ENCODE data around the gene PABPN1. TPM values are rescaled to one million over a fixed set of nuclear protein-coding genes. Genes with fewer than 3 reads are reported as not detected.

The PABPN1 gene, protein sequence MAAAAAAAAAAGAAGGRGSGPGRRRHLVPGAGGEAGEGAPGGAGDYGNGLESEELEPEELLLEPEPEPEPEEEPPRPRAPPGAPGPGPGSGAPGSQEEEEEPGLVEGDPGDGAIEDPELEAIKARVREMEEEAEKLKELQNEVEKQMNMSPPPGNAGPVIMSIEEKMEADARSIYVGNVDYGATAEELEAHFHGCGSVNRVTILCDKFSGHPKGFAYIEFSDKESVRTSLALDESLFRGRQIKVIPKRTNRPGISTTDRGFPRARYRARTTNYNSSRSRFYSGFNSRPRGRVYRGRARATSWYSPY
- 59.7 and 77.2 TPM in 2 replicates for total RNA-seq

DNA sequence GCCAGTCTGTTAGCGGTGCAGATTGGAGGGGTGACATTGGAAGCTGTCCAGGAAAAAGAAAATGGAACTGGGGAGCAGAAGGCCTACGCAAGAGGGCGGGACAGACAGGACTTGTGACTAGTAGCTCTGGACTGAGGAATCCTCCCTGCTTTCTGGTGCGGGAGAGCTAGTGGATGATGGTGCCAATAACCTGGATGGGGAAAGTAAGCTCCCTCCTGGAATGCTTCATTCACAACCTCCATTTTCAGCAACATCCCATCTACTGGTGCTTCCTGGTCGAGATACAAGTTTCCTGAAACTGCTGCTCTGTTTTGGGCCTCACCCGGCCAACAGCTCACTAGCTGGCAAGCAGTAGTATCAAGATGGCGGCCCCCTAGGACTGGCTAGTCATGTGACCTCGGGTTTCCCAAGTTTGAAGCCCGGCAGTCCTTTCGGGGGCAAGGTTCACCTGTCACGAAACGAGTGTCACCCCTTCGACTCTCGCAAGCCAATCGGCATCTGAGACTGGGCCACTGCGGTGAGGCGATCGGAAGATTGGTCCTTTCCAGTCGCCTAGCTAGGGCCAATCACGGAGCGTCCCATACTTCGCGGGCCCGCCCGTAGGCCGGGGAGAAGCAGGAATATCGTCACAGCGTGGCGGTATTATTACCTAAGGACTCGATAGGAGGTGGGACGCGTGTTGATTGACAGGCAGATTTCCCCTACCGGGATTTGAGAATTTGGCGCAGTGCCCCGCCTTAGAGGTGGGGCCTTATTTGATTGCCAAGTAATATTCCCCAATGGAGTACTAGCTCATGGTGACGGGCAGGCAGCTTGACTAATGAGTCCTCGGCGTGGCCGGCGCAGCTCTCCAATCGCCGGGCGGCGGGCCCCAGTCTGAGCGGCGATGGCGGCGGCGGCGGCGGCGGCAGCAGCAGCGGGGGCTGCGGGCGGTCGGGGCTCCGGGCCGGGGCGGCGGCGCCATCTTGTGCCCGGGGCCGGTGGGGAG, at the start of gene PABPN1:
Gene PABPN1, plus strand, starts transcription at position 874 of the 988 bp plus-strand sequence. Its CDS starts 13 bp downstream, at position 887.

DNA sequence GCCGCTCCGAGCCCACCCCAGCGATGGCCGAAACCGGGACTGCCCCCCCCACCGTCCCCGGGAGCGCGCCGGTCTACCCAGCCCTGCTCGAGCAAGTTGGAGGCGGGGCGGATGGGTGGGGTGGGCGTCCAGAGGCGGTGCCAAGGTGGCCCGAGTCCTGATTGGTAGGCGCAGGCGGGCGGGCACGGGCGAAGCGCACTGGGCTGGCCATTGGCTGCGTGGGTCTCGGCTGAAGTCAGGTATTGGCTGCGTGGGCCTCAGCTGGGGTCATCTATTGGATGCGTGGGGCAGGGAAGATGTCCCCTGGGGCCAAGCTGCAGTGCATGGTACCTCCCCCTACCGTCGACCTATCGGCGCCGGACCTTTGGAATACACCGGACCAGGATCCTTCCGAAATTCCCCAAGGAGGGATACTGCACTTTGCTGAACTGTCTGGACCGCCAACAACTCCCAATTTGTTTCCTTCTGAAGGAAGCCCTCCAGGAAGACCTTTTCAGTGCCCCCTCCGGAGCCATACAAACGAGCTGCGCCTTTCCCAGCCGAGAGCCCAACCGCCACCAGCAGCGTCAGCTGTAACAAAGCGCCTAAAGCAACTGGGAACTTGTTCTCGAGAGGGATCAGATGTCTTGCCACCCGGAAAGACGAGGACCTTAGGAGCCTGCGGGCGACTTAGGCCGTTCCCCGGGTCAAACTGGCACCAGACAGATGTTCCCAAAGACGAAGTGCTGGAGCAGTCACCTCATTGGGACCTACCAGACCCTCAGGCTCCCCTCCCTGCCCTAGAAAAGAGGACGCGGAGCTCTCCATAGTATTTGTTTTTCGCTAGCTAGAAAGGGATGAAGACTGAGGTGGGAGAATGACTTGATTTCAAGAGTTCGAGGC, 35.0 kb upstream of the PABPN1 start, which contains the start of gene HOMEZ:
Gene HOMEZ, minus strand, starts transcription at position 113 of the 882 bp plus-strand sequence. CDS start 180 bp downstream, outside the sequence.

DNA sequence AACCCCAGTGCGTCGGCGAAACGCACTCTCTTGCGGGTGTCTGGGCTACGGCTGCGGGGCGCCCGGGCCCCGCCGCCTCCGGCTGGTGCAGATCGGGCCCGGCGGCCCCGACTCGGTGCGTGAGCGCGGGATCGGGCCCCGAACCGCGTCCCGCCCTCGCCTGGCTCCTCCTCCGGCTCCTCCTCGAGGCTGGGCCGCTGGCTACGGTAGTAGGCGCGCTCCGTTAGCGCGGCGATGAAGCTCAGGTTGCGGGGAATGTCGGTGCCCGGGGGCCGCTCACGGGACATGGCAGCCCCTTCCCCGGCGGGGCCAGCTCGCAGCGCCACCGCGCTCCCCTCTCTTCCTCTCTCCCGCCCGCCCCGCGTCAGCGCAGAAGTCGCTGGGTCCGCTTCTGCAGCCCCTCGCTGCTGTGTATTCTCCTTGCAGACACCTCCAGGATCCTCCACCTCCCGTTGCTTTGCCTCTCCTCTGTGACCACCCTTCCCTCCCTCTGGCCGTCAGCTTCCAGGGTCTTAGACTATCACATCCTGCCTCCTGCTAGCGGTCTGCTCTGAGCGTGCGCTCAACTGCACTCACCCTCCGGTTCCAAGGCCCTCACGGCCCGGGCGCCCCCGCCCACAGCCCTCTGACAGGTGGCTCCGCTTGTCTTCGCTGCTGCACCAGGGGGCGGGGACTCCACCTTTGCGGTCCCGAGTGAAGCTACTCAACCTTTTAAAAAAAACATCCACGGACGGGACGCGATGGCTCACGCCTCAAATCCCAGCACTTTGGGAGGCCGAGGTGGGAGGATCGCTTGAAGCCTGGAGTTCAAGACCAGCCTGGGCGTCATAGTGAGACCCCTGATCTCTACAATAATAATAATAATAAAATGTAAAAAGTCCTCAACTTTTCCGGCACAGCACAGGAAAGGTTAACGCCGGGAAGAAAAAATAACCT, 18.7 kb upstream of the PABPN1 start, which contains the start of gene PPP1R3E:
Gene PPP1R3E, minus strand, starts transcription at position 570 of the 936 bp plus-strand sequence. Its CDS starts 283 bp downstream, at position 287.

DNA sequence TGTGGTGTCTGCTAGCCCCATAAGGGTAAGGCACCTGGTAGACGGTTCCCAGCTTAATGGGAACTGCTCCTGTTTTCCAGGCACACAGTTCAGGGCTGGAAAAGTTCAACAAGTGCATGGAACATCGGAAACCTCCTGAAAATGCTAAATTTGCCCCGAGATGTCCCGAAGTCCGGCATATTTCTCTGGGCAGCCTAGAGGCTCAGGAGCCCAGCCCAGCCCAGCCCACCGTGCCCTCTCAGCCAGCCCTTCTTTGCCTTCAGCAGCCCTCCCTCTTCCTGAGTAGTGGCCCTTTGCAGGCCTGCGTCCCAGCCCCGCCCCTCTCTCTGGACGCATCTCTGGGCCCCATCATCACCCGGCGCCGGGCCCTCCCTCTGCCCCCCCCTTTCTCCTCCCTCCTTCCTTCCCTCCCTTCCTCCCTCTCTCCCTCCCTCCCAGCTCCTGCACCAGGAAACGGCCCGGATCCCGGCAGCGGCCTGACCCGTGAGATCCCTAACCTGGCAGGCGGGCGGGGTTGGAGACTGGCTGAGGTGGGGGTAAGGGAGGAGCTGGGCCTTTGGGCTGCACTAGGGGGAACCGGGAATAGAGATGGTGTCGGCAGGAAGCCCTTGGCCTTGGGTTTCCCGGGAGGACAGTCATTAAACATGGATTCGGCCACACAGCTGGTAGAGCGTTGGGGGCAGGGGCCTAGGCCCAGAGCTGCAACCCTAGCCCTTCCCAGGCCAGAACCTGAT, 14.7 kb upstream of the PABPN1 start, which contains the start of gene BCL2L2:
Gene BCL2L2, plus strand, starts transcription at position 422 of the 734 bp plus-strand sequence. CDS start 935 bp downstream, outside the sequence.

DNA sequence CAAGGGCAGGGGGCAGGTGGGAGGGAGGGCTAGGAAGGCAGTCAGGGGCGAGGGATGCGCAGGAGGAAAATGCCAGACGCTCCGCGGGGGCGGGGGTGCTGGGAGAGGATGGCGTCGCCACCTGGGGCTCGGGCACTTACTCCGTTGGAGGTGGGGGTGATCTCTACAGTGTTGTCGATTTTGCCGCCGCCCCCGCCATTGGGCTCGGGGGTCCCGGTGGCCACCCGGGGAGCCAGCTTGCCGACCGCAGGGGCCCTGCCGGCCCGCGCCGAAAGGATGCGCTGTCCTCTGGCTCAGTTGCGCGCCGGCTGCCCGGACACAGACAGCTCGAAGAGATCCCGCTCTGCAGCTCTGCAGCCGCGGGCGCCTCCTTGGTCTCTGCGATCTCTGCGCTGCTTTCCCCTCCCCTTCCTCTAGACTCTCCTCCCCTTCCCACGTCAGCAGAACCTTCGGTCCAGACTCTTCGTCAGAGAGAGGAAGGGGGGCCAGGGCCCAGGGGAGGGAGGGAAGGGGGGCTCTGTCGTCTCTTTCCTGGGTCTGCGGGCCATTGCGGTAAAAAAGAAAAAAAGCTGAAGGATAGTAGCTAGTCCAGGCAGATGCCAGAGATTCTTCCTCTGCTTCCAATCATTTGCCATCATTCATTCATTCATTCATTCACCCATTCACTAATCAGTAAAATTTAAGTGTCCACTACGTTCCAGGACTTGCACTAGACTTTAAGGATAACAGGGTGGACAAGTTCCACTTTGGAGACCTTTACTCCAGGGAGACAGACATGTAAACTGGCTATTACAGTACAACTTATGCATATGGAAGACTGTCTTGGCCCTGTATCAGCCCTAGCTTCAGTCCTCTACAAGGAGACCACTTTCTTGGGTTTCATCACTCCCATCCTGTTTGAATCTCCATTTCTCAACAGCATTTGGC, 31.5 kb downstream of the PABPN1 start, which contains the start of gene SLC22A17:
Gene SLC22A17, minus strand, starts transcription at position 382 of the 927 bp plus-strand sequence.

DNA sequence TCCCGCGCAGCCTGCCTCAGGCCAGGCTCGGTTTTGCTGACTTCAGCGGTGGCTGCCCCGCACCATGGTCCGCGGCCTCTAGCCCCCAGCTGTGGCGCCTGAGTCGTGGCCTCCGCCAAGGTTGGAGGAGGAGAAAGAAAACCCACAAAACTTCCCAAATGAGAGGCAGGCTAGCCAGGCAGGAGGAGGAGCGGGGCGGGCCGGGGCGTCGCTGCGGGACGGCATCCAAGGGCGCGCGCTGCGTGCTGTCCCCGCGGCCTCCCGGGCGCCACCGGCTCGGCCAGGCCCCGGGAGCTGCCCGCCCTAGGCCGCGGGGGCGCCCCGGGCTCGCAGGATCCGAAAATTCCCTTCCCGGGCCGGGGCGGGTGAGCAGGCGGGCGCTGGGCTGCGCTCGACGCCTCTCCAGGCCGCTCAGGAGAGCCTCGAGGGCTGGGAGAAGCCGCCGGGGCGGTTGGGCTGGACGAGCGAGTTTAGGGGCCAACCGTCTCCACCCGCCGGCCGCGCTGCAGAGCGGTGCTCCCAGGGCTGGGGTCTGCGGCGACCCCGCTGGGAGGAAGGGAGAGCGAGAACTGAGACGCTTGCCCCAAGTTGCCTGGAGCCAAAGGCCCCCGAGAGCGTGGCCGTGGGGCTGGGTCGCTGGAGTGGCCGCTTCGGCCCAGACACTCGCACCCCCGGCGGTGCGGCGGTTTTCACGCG, 43.9 kb downstream of the PABPN1 start, which contains the start of gene EFS:
Gene EFS, minus strand, starts transcription at position 137 of the 696 bp plus-strand sequence. CDS start 147 bp downstream, outside the sequence.

DNA sequence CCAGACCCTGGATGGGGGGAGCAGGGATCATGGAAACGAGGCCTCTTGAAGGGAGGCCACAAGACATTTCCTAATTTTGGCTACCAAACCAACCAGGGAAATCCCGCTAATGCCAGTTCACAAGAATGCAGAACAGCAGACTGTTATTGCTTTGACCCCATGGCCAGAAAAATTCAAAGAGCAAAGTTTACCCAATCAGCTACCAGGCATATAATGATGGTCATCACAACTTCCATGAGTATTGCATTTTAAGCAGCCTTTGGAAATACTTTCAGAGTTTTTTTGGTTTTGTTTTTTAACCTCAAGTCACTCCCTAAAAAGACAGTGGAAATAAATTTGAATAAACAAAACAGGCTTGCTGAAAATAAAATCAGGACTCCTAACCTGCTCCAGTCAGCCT, 51.3 kb downstream of the PABPN1 start, which contains the start of gene IL25:
Gene IL25, plus strand, starts transcription at position 301 of the 400 bp plus-strand sequence.

Other genes with a start within 250 kb of the PABPN1 start
- gene ACIN1, start 226.3 kb upstream of the PABPN1 start, total RNA-seq: 67.6 and 71.1 TPM in 2 replicates
- gene C14orf119, start 226.0 kb upstream of the PABPN1 start, total RNA-seq: 58.3 and 60.9 TPM in 2 replicates
- gene CIROP, start 216.5 kb upstream of the PABPN1 start, total RNA-seq: 0.13 TPM in 1 of 2 replicates, not detected in the other
- not detected in 2 replicates for gene CEBPE, start 202.2 kb upstream of the PABPN1 start, total RNA-seq
- gene SLC7A8, start 137.8 kb upstream of the PABPN1 start, total RNA-seq: 8.0 and 8.6 TPM in 2 replicates
- not detected in 2 replicates for gene RNF212B, start 83.5 kb upstream of the PABPN1 start, total RNA-seq
- 4.2 and 6.4 TPM in 2 replicates for gene HOMEZ, start 35.3 kb upstream of the PABPN1 start, total RNA-seq
- 3.9 and 5.0 TPM in 2 replicates for gene PPP1R3E, start 18.6 kb upstream of the PABPN1 start, total RNA-seq
- 31.4 and 31.5 TPM in 2 replicates for gene BCL2L2, start 14.6 kb upstream of the PABPN1 start, total RNA-seq
- 31.1 and 46.3 TPM in 2 replicates for gene SLC22A17, start 31.4 kb downstream of the PABPN1 start, total RNA-seq
- gene EFS, start 43.7 kb downstream of the PABPN1 start, total RNA-seq: 4.7 and 15.0 TPM in 2 replicates
- gene IL25, start 51.4 kb downstream of the PABPN1 start, total RNA-seq: not detected in 2 replicates
- gene CMTM5, start 55.6 kb downstream of the PABPN1 start, total RNA-seq: 0.17 and 0.65 TPM in 2 replicates
- gene MYH6, start 86.8 kb downstream of the PABPN1 start, total RNA-seq: not detected in 2 replicates
- gene MYH7, start 114.2 kb downstream of the PABPN1 start, total RNA-seq: not detected in 2 replicates
- 28.5 and 31.1 TPM in 2 replicates for gene NGDN, start 148.2 kb downstream of the PABPN1 start, total RNA-seq
- 0.52 and 0.83 TPM in 2 replicates for gene ZFHX2, start 230.3 kb downstream of the PABPN1 start, total RNA-seq
- gene THTPA, start 234.8 kb downstream of the PABPN1 start, total RNA-seq: 25.5 and 26.2 TPM in 2 replicates
- gene AP1G2, start 246.3 kb downstream of the PABPN1 start, total RNA-seq: 10.2 and 10.6 TPM in 2 replicates

Measured in smooth muscle cell of the pulmonary artery (primary cell).